ENCODE results near the gene CATSPER2. TPM values are rescaled to one million over a fixed set of nuclear protein-coding genes. Genes with fewer than 3 reads are reported as not detected.

CATSPER2 gene
- 0.33 and 3.0 TPM in 2 replicates for total RNA-seq

GRCh38 chr15:43648649-43649429 is at the start of gene CATSPER2:
CATSPER2 (minus strand) TSS chr15:43648844; CDS start chr15:43648061, 783 bp downstream.

DNA sequence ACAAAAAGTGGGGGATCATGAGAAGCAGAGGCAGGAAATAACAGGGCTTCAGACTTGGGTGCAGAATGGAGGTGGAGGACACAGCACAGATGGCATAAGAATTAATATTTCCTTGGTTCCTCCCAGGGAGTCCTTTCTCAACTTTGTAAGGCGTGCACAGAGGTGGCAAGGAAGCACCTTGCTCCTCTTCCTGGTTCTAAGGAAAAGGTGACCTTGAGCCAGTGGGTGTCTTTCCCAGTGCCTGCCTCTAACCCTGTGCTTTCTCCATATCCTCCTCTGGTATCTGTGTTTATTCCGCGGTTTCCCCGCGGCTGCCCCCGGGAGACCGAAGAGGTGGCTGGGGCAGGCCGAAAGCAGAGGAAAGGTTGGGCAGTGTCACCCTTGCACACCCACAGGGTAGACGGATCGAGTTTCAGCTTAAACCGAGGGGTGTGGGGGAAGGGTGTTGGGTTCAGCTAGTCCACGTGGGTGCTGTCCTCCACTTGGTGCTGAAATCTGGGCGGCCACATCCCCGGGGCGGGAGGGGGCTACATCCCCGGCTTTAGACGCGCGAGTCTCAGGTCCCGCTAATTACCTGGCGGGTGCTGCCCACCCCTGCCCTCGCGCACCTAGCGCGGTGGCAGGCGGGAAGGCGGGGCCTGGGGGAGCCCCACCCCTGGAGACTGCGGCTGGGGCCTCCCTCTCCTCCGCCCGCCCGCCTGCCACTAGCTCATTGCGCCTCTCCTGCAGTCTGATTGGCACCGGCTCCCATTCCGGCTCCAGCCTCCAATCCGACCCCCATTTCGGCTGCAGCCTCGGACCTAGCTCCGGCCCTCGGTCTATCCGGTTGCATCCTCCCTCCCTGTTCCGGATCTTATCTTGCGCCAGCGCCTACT is 44.7 kb upstream of the CATSPER2 start, which contains the start of gene CKMT1A:
Gene CKMT1A, plus strand, starts transcription at position 712 of the 875 bp plus-strand sequence. CDS start 192 bp downstream, outside the sequence.

DNA sequence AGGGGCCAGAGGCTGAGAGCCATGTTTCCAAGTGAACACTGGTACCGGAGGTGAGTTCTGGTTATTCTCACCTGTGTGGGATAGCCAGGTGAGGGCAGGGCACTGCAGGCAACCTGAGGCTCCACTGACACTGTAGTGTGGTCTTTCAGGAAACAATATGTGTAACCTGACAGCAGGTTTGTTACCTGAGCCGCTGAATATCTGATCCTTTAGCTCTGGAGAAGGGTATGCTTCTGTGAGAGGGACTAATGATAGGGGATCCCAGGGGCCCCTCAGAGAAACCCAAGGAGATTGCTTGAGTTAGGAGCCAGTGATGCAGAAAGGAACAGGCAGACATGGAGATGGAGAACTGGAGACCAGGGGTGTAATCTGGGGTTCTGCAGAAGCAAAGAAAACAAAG is 29.9 kb downstream of the CATSPER2 start, which contains the start of gene STRC:
Gene STRC, minus strand, starts transcription at position 101 of the 400 bp plus-strand sequence. Its CDS starts 78 bp downstream, at position 23.

DNA sequence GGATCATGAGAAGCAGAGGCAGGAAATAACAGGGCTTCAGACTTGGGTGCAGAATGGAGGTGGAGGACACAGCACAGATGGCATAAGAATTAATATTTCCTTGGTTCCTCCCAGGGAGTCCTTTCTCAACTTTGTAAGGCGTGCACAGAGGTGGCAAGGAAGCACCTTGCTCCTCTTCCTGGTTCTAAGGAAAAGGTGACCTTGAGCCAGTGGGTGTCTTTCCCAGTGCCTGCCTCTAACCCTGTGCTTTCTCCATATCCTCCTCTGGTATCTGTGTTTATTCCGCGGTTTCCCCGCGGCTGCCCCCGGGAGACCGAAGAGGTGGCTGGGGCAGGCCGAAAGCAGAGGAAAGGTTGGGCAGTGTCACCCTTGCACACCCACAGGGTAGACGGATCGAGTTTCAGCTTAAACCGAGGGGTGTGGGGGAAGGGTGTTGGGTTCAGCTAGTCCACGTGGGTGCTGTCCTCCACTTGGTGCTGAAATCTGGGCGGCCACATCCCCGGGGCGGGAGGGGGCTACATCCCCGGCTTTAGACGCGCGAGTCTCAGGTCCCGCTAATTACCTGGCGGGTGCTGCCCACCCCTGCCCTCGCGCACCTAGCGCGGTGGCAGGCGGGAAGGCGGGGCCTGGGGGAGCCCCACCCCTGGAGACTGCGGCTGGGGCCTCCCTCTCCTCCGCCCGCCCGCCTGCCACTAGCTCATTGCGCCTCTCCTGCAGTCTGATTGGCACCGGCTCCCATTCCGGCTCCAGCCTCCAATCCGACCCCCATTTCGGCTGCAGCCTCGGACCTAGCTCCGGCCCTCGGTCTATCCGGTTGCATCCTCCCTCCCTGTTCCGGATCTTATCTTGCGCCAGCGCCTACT is 55.1 kb downstream of the CATSPER2 start, which contains the start of gene CKMT1B:
Gene CKMT1B, plus strand, starts transcription at position 700 of the 863 bp plus-strand sequence. CDS start 192 bp downstream, outside the sequence.

DNA sequence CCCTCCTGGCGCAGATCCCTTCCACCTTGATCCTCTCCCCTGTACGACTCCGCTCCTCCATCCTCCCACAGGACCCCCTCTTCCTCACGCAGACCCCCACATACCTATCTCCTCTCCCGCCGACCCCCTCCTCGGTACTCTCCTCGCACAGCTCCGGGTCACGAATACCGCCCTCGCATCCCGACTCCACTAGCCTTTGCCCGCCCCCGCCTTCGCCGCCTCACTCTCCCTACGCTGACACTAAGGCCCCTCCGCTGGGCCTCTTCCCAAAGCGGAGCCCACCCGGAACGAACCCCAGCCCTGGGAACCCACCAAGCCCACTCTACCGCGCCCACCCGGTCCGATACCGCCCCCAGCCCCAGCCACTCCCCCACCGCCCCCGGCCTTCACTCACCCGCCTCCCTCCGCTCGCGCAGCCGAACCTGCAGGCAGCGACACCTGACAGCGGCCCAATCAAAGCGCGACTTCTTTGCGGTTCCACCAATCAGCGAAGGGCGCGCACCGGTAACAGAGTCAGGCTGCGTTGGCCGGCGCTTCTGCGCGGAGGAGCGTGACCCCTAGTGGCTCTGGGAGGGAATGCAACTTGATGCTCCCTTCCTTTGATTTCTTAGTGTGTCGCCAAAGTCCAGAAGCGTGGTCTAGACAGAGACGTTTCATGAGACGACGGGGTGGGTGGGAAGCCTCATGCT is 58.7 kb downstream of the CATSPER2 start, which contains the start of gene PPIP5K1:
Gene PPIP5K1, minus strand, starts transcription at position 431 of the 689 bp plus-strand sequence. CDS start 5,704 bp downstream, outside the sequence.

Other genes starting within 250 kb of the CATSPER2 start
- gene TP53BP1, start 155.7 kb downstream of the CATSPER2 start, total RNA-seq, result 19.8 and 24.3 TPM in 2 replicates
- 0.67 and 0.84 TPM in 2 replicates for gene MAP1A, start 131.2 kb downstream of the CATSPER2 start, total RNA-seq
- 7.4 and 22.0 TPM in 2 replicates for gene PPIP5K1, start 58.6 kb downstream of the CATSPER2 start, total RNA-seq
- gene CKMT1B, start 54.8 kb downstream of the CATSPER2 start, total RNA-seq, result not detected in 2 replicates
- not detected in 2 replicates for gene STRC, start 30.0 kb downstream of the CATSPER2 start, total RNA-seq
- gene CKMT1A, start 45.0 kb upstream of the CATSPER2 start, total RNA-seq, result not detected in 2 replicates
- 271 and 278 TPM in 2 replicates for gene PDIA3, start 97.6 kb upstream of the CATSPER2 start, total RNA-seq
- gene ELL3, start 128.1 kb upstream of the CATSPER2 start, total RNA-seq, result 1.8 and 3.1 TPM in 2 replicates
- gene SERF2, start 143.5 kb upstream of the CATSPER2 start, total RNA-seq, result 1,358 and 1,405 TPM in 2 replicates
- 0.05 TPM in 1 of 2 replicates, not detected in the other for gene SERINC4, start 151.4 kb upstream of the CATSPER2 start, total RNA-seq
- gene HYPK, start 151.8 kb upstream of the CATSPER2 start, total RNA-seq, result 10.3 and 16.8 TPM in 2 replicates
- 22.1 and 23.7 TPM in 2 replicates for gene MFAP1, start 175.8 kb upstream of the CATSPER2 start, total RNA-seq
- 18.5 and 18.9 TPM in 2 replicates for gene WDR76, start 178.2 kb upstream of the CATSPER2 start, total RNA-seq